GM10266 (cell line): ENCODE data around the gene GTF2F2.

Experiments used
- DNase-seq: peaks from one replicate; pipeline ENCODE4 v3.0.0; 2012; ENCODE audit errors: extremely low spot score
- CTCF ChIP-seq: IDR thresholded peaks from 2 replicates; pipeline ENCODE4 v1.5.1; 2012; ENCODE audit warnings: mild to moderate bottlenecking, low read depth; ENCODE audit not compliant: control insufficient read depth, insufficient read depth; ENCODE audit errors: missing control alignments

The GTF2F2 gene

GRCh38 chr13:45333251-45333976 is 213.1 kb downstream of the GTF2F2 start:
- DNase-seq: no peak

More at GRCh38 chr13:45333251-45333976, 213.1 kb downstream of the GTF2F2 start:
- no peak for TF ChIP-seq CTCF
